ENCODE results near the gene LRIG1.

DNA sequence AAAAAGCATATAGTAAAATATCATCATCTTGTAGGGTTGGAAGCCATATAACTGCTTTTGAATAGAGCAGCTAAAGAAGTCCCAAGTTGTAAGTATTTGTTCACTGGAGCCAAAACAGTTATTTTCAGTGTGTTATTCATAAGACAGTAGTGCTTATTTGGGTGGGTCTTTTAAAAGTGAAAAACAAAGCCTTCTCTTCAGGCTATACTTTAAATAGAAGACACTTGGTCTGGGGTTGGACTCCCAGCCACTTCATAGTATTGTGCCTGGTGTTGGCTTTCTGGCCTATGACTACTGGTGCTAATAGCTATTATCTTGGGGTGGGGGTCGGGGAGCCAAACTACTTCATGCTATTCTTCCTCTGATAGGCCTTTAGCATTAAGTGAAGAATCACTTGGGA is 144.8 kb downstream of the LRIG1 start:
- TF ChIP-seq, protein P1, sequence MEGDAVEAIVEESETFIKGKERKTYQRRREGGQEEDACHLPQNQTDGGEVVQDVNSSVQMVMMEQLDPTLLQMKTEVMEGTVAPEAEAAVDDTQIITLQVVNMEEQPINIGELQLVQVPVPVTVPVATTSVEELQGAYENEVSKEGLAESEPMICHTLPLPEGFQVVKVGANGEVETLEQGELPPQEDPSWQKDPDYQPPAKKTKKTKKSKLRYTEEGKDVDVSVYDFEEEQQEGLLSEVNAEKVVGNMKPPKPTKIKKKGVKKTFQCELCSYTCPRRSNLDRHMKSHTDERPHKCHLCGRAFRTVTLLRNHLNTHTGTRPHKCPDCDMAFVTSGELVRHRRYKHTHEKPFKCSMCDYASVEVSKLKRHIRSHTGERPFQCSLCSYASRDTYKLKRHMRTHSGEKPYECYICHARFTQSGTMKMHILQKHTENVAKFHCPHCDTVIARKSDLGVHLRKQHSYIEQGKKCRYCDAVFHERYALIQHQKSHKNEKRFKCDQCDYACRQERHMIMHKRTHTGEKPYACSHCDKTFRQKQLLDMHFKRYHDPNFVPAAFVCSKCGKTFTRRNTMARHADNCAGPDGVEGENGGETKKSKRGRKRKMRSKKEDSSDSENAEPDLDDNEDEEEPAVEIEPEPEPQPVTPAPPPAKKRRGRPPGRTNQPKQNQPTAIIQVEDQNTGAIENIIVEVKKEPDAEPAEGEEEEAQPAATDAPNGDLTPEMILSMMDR (IDR thresholded peaks at IDR 0.05; ENCODE audit: low read length): no peak
- TF ChIP-seq EZH2 (optimal IDR thresholded peaks at IDR 0.05; ENCODE audit: low read depth, low read length) (no peak), EZH2phosphoT487 (IDR thresholded peaks at IDR 0.05; ENCODE audit: low read length) (no peak)

Measured in MM.1S (cell line).